Mesodermal cell (in vitro differentiated cells): ENCODE results near the gene INCA1.

Source experiments
- H3K27ac ChIP-seq: 2 replicates; pipeline ENCODE4 v1.7.0; 2013; ENCODE audit warnings: mild to moderate bottlenecking, low read depth, low read length, moderate library complexity; ENCODE audit not compliant: severe bottlenecking
- H3K36me3 ChIP-seq: 2 replicates; pipeline ENCODE4 v1.7.1; 2013; ENCODE audit warnings: mild to moderate bottlenecking, low read length, moderate library complexity; ENCODE audit not compliant: control insufficient read depth, insufficient read depth
- H3K4me1 ChIP-seq: one replicate; pipeline ENCODE4 v1.7.1; 2013; ENCODE audit warnings: mild to moderate bottlenecking, low read length; ENCODE audit not compliant: insufficient read depth, control insufficient read depth, poor library complexity, severe bottlenecking
- H3K4me3 ChIP-seq: 2 replicates; pipeline ENCODE4 v1.7.0; 2013; ENCODE audit warnings: low read length, control low read depth, mild to moderate bottlenecking; ENCODE audit not compliant: insufficient read depth, poor library complexity, severe bottlenecking; ENCODE audit errors: extremely low read depth
- H3K9me3 ChIP-seq: 2 replicates; pipeline ENCODE4 v1.7.1; 2013; ENCODE audit warnings: mild to moderate bottlenecking, low read length, moderate library complexity; ENCODE audit not compliant: control insufficient read depth
- WGBS, 2 experiments: methylation state at CpG; one replicate each; pipeline ENCODE4 v1.1.5; 2013; ENCODE audit warnings: missing lambda C conversion rate in 2 of 2; ENCODE audit not compliant: insufficient coverage in 2 of 2; 5-methylcytosine and 5-hydroxymethylcytosine counted together

Gene INCA1

DNA sequence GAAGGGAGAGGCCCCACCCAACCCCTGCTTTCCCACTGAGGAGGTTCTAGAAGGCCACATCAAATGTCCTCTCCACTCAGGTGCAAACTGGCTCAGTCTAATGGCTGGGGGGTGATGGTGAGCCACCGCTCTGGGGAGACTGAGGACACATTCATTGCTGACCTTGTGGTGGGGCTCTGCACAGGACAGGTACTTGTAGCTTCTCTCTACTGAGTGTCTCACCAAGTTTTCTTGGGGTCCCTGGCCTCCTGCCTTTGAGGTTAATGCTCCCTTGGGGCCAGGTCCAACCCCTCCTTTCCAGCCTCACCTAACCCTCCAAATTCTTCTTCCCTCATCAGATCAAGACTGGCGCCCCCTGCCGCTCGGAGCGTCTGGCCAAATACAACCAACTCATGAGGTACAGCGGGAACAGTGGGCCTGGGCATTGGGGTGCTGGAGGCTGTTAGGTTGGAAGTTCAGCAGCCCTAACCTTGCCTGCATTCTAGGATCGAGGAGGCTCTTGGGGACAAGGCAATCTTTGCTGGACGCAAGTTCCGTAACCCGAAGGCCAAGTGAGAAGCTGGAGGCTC, 40.7 kb downstream of the INCA1 start:
- WGBS, 2 experiments: 75 to 94% methylated on average over 6 to 9 of the region's 10 CpGs
- no peak overlapping the region for H3K4me3 ChIP-seq
- H3K4me1 ChIP-seq: peaks cover 29% of the 10 kb centered on the region

DNA sequence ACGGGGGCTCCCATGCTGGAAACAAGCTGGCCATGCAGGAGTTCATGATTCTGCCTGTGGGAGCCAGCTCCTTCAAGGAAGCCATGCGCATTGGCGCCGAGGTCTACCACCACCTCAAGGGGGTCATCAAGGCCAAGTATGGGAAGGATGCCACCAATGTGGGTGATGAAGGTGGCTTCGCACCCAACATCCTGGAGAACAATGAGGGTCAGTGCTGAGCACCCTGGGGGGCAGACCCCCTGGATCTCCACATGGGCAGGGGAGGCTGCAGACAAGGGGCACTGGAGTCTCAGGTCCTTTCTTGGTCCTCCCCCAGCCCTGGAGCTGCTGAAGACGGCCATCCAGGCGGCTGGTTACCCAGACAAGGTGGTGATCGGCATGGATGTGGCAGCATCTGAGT, 42.2 kb downstream of the INCA1 start:
- 97 to 98% methylated on average over 5 to 8 of the region's 8 CpGs for WGBS, 2 experiments
- H3K4me3 ChIP-seq: no peak overlapping the region

More for the DNA sequence above, 40.7 kb downstream of the INCA1 start:
- Histone ChIP-seq H3K36me3 (peaks cover 45% of the 10 kb centered on the region), H3K9me3 (no peaks in the 10 kb centered on the region), H3K27ac (no peak overlapping the region)

DNA sequence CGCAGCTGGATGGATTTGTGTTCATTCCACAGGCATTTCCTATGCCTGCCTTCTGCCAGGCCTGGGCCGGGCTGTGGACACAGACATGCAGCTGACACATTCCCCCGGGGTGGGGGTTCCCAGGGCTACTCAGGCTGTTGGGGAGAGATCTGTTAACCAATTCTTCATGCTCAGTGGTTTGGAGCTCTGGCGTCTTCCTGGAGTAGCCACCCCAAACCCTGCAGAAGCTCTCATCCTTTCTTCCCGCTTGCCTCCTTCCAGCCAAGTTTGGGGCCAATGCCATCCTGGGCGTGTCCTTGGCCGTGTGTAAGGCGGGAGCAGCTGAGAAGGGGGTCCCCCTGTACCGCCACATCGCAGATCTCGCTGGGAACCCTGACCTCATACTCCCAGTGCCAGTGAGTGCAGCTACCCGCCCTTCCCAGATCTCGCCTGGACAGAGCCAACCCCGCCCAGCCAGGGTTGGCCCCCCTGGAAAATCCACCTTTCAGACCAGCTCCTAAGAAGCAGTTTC, 43.8 kb downstream of the INCA1 start:
- H3K4me3 ChIP-seq: no peak overlapping the region
- peak overlapping the region; percentile 6 for H3K27ac ChIP-seq
- 94 to 95% methylated on average over 12 to 14 of the region's 14 CpGs for WGBS, 2 experiments
- peaks cover 35% of the 10 kb centered on the region for H3K4me1 ChIP-seq
- no peaks in the 10 kb centered on the region for H3K9me3 ChIP-seq
- H3K36me3 ChIP-seq: peaks cover 21% of the 10 kb centered on the region

More for the DNA sequence above, 42.2 kb downstream of the INCA1 start:
- H3K9me3 ChIP-seq: no peaks in the 10 kb centered on the region
- H3K4me1 ChIP-seq: peaks cover 35% of the 10 kb centered on the region
- no peak overlapping the region for H3K27ac ChIP-seq
- peaks cover 32% of the 10 kb centered on the region for H3K36me3 ChIP-seq

DNA sequence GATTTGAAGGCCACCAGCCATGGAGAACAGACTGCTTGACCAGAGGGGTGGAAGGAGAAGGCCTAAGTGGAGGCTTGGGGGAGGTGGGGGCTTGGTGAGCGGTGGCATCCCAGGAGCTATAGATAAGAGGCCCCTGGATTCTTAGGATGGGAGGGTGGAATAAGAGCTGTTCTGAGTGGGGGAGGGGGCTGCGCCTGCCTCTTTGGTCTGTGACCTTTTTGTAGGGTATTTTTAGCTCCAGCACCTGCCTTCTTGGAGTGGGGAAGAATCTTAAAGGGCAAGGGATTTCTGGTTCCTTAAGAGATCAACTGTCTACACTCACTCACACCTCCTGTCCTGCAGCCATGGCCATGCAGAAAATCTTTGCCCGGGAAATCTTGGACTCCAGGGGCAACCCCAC, 45.8 kb downstream of the INCA1 start:
- Histone ChIP-seq H3K36me3 (peaks cover 21% of the 10 kb centered on the region), H3K9me3 (no peaks in the 10 kb centered on the region), H3K4me3 (peak overlapping the region; percentile 98), H3K4me1 (peaks cover 35% of the 10 kb centered on the region), H3K27ac (peak overlapping the region; percentile 54)
- 42 to 54% methylated on average over 2 of the region's 3 CpGs for WGBS, 2 experiments

DNA sequence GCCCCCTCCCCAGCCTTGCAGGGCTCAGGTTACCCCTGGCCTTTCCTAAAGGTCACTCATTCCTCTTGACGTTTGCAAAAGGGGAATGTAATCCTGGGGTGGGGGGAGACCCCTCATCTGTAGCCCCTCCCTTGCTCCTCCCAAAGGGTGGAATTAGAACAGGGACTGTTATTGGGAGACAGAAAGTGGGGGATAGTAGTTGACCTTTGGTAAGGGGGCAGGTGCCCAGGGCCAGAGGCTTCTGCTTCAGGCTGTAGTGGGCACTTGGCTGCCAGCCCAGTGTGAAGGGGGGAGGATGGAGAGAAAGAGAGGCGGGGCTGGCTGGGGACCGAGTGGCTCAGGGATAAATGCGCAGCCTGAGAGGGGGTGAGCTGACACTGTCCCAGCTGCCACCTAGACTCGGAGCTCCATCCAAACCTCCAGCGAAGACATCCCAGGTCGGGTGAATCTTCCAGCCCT, 46.5 kb downstream of the INCA1 start, which contains the start of gene ENO3:
Gene ENO3, plus strand, starts transcription at position 374 of the 459 bp plus-strand sequence. CDS start 711 bp downstream, outside the sequence.
- H3K4me3 ChIP-seq: peak within 1 kb of the TSS; percentile 98
- no peaks in the 10 kb centered on the region for H3K9me3 ChIP-seq
- WGBS, 2 experiments: 23% methylated on average over 5 of the region's 7 CpGs; no CpG with 5 or more reads in 1 of the 2 experiments
- peak within 1 kb of the TSS; percentile 97 for H3K27ac ChIP-seq
- peaks cover 27% of the 10 kb centered on the region for H3K36me3 ChIP-seq
- H3K4me1 ChIP-seq: peaks cover 32% of the 10 kb centered on the region

DNA sequence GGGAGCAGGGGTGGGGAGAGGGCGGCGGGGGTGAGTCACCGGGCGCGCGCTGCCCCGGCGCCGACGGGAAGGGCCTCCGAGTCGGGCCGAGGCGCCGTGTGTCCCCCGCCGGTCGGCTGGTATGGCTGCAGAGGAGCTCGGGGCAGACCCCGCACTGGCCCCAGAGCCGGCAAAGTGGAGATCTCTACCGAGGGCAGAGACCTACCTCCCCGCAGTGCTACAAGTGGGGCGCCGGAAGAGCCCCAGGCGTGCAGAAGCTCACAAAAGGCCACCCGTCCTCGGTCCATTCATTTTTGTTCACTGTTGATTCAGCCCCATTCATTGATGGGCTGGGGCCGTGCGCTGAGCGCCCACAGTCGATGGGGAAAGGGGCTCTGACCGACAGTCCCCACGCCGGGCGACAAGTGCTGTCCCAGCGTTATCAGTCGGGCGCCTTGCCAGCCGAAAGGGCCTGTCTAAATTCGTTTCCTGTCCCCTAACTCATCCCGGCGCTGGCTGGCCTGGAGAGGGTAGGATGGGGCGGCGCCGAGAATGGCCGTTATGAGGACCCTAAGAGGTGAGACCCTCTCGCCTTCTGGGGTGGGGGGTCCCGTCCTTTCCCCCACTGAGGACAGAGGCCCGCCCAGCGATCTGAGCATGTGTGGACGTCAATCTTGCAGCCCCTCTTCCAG, 47.1 kb downstream of the INCA1 start:
- peak overlapping the region; percentile 97 for H3K27ac ChIP-seq
- H3K9me3 ChIP-seq: no peaks in the 10 kb centered on the region
- peak overlapping the region; percentile 98 for H3K4me3 ChIP-seq
- WGBS, 2 experiments: 1% methylated on average over 29 to 39 of the region's 52 CpGs
- peaks cover 27% of the 10 kb centered on the region for H3K36me3 ChIP-seq
- H3K4me1 ChIP-seq: peaks cover 37% of the 10 kb centered on the region

DNA sequence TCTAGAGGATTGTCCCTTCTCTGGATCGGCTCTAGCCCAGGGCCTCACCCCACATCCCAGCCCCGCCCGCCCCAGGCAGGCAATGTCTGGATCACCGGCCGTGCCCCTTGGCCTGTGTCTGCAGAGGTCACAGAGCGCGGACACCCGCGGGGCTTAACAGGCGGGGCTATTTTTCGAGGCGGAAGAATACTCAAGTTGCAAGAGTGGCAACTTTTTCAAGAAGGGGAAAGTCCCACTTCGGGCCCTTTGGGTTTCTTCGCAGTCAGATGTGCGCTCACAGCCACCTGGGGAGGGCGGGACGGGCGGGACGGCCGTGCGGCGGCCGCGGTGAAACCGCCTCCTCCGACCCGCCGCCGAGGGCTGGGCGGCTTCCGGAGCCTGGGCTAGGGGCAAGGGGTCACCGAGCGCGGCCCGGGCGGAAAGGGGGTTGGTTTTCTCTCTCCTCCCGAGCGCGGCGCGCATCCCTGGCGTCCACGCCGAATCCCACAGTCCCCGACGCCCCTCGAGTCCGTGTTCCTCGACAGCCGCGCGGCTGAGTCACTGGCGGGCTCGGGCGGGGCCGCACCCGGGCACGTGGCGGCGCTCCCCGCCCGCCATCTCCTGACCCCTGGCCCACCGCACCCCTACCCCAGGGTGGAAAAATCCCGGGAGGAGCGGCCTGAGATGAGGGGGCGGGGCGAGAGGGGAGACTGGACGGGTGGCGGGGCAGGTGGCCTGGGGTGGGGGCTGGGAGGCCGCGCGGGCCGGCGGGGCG, 47.8 kb downstream of the INCA1 start:
- Histone ChIP-seq H3K9me3 (no peaks in the 10 kb centered on the region), H3K4me1 (peaks cover 44% of the 10 kb centered on the region), H3K4me3 (peak overlapping the region; percentile 98), H3K36me3 (peaks cover 34% of the 10 kb centered on the region), H3K27ac (peak overlapping the region; percentile 97)
- 0 to 1% methylated on average over 36 to 57 of the region's 75 CpGs for WGBS, 2 experiments

DNA sequence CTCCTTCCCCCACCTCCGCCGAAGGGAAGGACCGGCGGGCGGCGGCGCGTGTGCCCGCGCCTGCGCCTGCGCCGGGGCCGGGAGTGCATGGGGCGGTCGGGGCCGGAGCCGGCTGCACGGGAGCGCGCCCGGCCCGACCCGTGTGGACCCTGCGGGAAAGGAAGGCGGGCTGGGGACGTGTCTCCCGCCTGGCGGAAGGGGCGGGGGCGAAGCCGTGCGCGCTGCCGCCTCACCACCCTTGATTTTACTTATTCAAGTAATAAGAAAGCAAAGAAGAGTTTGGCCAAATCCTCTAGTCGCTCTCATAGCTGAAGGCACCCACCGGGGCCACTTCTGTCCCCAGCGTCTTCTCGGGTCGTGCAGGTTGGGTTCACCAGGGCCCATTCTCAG, 48.4 kb downstream of the INCA1 start:
- Histone ChIP-seq H3K4me3 (peak overlapping the region; percentile 98), H3K9me3 (no peaks in the 10 kb centered on the region), H3K4me1 (peaks cover 49% of the 10 kb centered on the region), H3K36me3 (peaks cover 39% of the 10 kb centered on the region), H3K27ac (peak overlapping the region; percentile 97)
- WGBS, 2 experiments: 0% methylated on average over 19 to 21 of the region's 40 CpGs

DNA sequence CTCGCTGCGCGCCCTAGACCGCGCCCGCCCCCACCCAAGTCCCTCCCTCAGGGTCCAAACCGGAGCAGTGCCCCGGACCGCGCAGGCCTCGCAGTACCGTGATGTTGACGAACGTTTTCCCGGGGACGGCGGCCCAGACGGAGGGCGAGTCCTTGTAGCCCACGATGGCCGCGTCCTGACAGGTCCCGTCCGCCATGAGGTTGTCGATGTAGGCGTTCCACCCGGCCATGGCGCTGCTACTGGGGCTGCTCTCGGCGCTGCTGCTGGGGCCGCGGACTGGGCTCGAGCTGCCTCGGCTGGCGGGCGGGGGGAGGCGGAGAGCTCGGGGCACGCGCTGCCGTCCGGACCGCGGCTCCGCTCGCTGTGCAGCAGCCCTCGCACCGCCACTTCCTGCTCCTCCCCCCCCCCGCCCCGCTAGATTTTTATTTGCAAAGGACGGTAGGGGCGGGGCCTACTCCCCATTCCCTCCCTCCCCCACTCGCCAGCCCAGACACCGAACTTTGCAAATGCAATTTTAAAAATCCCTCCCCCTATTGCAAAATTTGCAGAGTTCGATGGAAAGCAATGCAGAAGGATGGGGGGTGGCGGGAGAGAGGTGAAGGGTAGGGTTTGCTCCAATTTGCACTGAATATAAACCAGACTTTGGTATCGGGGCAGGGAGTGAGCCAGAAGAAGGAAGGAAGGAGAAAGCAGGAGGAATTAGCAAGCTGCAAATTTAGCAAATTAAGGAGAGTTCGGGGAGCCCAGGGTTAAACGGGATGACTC, 49.0 kb downstream of the INCA1 start, which contains the start of gene PFN1:
Gene PFN1, minus strand, starts transcription at position 365 of the 765 bp plus-strand sequence. Its CDS starts 136 bp downstream, at position 229.
- peak within 1 kb of the TSS; percentile 97 for H3K27ac ChIP-seq
- H3K36me3 ChIP-seq: peaks cover 45% of the 10 kb centered on the region
- 0 to 1% methylated on average over 39 to 42 of the region's 59 CpGs for WGBS, 2 experiments
- H3K4me1 ChIP-seq: peaks cover 46% of the 10 kb centered on the region
- peak within 1 kb of the TSS; percentile 98 for H3K4me3 ChIP-seq
- no peaks in the 10 kb centered on the region for H3K9me3 ChIP-seq
